HL-60 (cell line): ENCODE data around the gene TMTC1.

Experiments
- GABPA ChIP-seq: IDR thresholded peaks from 2 replicates; pipeline ENCODE4 v1.6.1; 2012; ENCODE audit warnings: low read depth
- TF ChIP-seq, protein P1 (sequence below): IDR thresholded peaks from one replicate; pipeline ENCODE4 v1.5.1; 2011; ENCODE audit warnings: low read length, control low read depth, inconsistent platforms; ENCODE audit not compliant: insufficient read depth

DNA sequence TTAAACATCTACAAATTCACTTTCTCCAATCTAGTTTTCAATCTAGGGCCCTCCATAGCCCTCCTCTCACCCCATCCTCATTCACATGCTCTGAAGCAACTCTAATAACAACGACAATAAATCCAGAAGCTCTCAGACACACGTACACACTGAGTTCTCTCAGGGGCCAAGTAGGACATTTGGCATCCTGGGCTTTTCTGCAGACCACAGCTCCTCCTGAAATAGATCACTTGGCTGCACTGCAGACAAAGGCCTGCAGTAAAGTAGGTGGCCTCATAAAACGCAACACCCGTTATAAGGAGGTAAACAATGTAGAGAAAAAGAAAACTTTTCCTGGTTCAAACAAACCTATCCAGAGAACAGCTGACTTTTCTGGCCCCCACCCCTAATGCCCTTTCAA, 111.2 kb downstream of the TMTC1 start:
- no peak for TF ChIP-seq GABPA
- TF ChIP-seq, protein P1, sequence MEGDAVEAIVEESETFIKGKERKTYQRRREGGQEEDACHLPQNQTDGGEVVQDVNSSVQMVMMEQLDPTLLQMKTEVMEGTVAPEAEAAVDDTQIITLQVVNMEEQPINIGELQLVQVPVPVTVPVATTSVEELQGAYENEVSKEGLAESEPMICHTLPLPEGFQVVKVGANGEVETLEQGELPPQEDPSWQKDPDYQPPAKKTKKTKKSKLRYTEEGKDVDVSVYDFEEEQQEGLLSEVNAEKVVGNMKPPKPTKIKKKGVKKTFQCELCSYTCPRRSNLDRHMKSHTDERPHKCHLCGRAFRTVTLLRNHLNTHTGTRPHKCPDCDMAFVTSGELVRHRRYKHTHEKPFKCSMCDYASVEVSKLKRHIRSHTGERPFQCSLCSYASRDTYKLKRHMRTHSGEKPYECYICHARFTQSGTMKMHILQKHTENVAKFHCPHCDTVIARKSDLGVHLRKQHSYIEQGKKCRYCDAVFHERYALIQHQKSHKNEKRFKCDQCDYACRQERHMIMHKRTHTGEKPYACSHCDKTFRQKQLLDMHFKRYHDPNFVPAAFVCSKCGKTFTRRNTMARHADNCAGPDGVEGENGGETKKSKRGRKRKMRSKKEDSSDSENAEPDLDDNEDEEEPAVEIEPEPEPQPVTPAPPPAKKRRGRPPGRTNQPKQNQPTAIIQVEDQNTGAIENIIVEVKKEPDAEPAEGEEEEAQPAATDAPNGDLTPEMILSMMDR = no peak
